ENCODE data around the gene BARHL2.

The BARHL2 gene

GRCh38 chr1:90708826-90709225 is 8.3 kb downstream of the BARHL2 start:
- FAIRE-seq = no peak

DNA sequence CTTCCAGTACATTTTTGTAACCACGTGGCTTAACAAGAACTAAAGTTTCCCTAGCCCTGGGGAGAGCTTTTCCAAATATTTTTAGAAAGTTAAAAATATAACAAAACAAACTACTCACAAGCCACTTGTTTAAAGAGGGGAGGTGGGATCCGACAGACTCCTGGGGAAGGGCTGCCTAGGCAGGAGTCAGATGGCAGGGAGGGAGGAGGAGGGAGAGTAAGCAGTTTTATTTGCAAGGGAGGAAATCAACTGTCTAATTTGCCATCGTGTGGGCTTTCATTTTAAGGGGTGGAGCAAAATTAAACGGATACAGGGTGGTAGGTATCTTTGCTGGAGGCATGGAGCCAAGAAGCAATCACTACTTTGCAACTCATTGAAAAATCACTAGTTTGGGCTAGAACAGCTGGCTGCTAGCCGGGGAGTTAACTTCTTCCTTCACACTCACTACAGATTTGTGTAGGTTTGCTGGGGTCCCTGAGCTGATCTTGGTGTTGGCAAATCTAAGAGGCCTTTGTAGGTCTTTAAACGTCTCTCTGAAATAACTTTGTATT is 8.8 kb downstream of the BARHL2 start:
- no peak for FAIRE-seq

DNA sequence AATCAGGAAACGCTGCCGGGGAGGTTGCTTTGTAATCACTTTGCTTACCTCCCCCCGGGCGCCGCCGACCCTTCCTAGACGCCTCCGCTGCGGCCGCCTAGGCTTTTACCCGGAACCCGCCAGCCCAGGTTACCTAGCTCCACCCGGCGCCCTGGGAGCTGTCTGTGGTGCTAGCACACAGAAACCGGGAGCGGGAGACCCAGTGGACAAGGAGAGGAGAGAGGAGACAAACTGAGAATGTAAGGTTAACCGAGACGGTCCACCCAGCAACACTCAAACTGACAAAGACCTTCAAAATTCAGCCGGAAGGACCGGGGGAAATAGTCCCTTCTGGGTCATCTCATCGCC is 9.8 kb downstream of the BARHL2 start:
- no peak for FAIRE-seq

GRCh38 chr1:90706437-90707362 is 10.4 kb downstream of the BARHL2 start:
- no peak for FAIRE-seq

- FAIRE-seq = no peak
These were observed 11.1 kb downstream of the BARHL2 start for GRCh38 chr1:90705956-90706355.

GRCh38 chr1:90704817-90705216 is 12.3 kb downstream of the BARHL2 start:
- no peak for FAIRE-seq

DNA sequence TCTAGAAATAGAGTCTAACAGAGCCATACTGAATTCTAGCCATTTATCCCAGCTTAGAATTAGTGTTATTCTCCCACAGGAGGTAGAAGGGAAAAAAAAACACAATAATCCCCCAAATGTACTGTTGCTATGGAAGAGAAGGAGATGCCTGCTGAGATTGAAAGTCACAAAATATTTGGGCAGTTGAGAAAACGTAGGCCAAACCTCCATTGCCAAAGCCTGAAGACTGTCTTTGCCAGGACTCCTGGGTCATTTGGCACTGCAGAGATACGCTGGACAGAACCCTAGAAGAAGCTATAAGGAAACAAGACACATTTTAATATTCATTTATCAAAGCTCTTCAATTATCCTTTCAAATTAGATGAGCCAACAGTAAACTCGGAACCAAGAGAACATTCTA is 22.3 kb downstream of the BARHL2 start:
- no peak for FAIRE-seq

DNA sequence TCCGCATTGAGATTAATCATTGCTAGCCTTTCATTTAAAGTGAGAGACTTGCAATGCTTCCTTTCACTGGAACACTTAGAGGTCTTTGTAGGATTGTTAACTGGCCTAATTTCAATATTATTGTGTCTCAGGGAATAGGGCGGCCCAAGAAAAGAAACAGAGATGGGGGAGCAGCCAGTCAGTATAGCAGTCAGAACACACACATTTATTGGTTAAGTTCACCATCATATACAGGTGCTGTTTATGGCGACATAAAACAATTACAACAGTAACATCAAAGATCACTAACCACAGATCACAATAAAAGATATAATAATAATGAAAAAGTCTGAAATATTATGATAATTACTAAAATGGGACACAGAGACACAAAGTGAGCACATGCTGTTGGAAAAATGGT is 29.4 kb downstream of the BARHL2 start:
- no peak for FAIRE-seq

DNA sequence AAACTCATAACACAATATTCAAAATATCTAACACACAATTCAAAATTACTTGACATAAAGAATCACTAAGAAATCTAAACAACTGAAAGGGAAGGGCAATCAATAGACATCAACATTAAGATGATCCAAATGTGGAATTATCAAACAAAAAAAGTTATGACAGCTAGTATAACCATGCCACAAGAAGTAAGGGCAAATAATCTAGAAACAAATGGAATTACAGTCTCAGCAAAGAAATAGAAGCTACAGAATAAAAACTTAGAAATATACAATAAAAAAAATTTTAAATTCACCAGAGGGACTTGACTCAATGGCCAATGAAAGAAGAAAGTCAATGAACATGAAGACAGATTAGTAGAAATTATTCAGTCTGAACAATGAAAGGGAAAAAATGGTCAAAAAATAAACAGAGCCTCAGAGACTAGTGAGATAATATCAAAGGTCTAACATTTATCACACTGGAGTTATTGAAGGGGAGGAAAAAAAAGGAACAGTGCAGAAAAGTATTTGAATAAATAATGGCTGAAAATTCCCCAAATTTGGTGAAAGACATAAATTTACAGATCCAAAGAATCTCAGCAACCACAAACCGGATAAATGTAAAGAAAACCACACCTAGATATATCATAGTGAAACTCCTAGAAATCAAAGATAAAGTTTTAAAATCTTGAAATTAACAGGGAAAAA is 41.8 kb downstream of the BARHL2 start:
- FAIRE-seq = no peak

DNA sequence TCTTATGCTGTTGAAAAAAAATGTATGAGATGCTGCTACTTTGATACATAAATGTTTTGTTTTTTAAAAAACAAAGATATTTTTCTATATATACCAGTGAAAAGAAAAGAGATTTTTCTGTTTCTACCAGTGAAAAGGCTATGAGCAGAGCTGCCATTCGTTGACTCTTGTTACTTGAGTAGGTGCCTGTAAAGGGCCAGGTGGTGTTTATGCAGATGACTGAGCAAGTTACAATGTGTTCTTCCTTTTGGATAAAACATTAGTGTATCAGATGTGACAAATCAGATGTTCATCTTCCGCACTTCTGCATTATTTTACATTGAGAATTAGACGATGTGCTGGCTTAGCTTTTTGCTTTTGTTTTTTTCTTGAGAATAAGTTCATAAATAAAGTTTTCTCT is 45.4 kb downstream of the BARHL2 start:
- FAIRE-seq = no peak

- no peak for FAIRE-seq
These were observed 45.9 kb downstream of the BARHL2 start for GRCh38 chr1:90671251-90671650.
